Adrenal gland (tissue), 5 donors: ENCODE results near the gene LDAF1.

Source experiments
- CTCF ChIP-seq, 6 experiments: fragments of 450-650 bp in 4 of 6; fragments of 200-600 bp in 2 of 6; sonication (generic) in 1 of 6; IDR thresholded peaks; 1 replicate in 5 of 6; 2 replicates in 1 of 6; pipeline versions ENCODE4 v1.5.1 to v1.8.0; 2016 to 2021; ENCODE audit warnings: antibody characterized with exemption in 6 of 6, mild to moderate bottlenecking in 2 of 6, moderate library complexity in 1 of 6
- POLR2A ChIP-seq, 2 donors: fragments of 450-650 bp; IDR thresholded peaks; one replicate each; pipeline ENCODE4 v1.6.1; 2017; ENCODE audit warnings: antibody characterized with exemption in 2 of 2, mild to moderate bottlenecking in 2 of 2, moderate library complexity in 1 of 2
- donor health status: DM: no; HTN: no; CAD: no.

GRCh38 chr16:21128991-21129390 lies 29.5 kb upstream of the LDAF1 start:
- no peak for TF ChIP-seq CTCF (IDR thresholded peaks at IDR 0.05)
- no peak for TF ChIP-seq POLR2A (IDR thresholded peaks at IDR 0.05)
